Measurements from ENCODE around the gene PANK2.

Gene PANK2

DNA sequence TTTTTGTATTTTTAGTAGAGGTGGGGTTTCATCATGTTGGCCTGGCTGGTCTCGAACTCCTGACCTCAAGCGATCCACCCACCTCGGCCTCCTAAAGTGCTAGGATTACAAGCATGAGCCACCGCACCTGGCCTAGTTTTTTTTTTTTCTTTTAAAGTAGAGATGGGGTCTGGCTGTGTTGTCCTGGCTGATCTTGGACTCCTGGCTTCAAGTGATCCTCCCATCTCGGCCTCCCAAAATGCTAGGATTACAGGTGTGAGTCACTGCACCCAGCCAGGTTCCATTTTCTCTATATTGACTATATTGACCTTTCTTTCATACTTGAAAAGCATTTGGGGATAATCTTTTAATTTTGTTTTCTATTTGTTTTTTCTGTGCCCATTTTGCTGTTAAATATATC is 13.3 kb downstream of the PANK2 start:
- no peak for DNase-seq

DNA sequence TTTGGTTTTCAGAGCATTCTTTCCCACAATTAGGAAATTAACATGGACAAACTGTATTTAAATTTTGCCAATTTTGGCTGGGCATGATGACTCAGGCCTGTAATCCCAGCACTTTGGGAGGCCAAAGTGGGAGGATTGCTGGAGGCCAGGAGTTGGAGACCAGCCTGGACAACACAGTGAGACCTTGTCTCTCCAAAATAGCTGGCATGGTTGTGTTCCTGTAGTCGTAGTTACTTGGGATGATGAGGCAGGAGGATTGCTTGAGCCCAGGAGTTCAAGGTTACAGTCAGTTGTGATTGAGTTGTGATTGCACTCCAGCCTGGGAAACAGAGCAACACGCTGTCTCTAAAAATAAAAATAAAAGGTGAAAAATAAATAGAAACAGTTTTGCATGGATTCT is 15.0 kb downstream of the PANK2 start:
- DNase-seq = no peak

DNA sequence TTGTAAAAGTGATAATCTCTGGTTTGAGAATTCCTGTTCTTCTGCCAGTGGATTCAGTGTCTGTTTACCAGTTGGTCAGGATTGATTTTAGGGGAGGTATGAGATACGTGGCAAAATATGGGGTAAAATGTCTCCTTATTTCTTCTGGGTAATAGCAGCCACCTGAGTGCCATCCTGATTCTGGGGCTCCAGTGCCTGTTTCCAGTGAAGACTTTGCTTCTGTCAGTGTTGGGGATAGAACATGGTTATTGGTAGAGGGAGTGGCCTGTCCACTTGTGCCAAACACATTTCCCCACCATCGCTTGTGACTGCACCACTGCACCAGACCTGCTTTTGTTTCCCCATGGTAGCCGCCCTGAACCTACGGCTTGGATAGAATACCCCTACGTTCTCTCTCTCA is 15.7 kb downstream of the PANK2 start:
- no peak for DNase-seq

DNA sequence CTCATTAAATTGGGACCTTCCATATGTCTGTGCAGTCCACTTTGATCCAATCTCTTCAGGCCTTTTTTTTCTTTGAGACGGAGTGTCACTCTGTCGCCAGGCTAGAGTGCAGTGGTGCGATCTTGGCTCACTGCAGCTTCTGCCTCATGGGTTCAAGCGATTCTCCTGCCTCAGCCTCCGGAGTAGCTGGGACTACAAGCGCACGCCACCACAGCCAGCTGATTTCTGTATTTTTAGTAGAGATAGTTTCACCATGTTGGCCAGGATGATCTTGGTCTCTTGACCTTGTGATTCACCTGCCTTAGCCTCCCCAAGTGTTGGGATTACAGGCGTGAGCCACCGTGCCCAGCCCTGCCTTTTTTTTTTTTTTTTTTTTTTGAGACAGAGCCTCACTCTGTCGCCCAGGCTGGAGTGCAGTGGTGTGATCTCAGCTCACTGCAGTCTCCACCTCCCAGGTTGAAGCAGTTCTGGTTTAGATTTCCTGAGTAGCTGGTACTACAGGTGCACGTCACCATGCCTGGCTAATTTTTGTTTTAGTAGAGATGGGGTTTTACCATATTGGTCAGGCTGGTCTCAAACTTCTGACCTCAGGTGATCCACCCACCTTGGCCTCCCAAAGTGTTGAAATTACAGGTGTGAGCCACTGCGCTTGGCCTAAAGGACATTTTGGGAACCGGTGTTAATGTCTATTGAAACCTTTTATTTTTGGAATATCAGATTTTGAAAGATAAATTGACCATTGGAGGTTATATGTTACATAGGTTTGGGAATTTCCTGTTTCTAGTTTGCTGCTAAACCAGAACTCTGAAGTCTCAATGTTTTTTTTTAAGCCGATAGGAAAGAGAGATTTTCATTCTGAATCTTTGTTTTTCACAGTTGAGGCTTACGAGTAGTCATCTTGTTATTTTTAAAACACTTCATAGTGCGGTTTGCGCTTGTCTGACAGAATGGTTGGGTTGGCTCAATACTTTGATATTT is 17.8 kb downstream of the PANK2 start:
- peak; percentile 85 for DNase-seq

DNA sequence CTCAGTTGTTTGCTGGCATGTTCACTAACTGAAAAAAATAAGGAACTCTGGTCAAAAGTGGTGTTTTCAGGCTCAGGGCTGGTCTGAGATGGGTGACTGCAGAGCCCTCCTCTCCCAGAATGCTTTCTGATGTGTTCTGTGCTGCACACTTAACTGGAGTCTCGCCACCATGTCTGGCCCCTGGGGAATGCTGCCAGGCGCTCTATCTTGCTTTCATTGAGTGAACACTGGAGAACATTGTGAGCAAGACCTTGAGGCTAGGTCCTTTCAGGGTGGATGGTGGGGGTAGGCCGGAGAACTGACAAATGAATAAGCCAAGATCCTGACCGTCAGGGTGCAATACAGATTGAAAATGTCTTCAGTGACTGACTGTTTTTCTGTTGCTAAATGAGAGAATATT is 19.5 kb downstream of the PANK2 start:
- DNase-seq = no peak

DNA sequence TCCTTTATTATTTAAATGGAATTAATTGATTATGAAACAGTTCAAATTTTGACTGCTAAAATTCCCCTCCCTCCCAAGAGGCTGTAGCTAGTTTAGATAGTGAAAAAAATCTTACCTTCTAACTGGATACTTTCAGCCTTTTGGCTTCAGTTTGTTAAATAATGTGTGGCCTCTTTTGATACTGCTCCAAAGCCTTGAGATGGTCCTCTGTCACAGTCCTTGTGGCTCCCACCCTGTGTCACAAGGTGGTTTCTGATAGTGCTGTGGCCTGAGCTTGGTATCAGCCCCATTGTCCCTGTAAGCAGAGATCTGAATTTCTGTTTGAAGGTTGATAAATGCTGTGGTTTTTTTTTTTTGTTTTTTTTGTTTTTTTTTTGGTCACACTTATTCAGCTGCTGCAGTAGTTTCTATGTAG is 20.8 kb downstream of the PANK2 start:
- no peak for DNase-seq

DNA sequence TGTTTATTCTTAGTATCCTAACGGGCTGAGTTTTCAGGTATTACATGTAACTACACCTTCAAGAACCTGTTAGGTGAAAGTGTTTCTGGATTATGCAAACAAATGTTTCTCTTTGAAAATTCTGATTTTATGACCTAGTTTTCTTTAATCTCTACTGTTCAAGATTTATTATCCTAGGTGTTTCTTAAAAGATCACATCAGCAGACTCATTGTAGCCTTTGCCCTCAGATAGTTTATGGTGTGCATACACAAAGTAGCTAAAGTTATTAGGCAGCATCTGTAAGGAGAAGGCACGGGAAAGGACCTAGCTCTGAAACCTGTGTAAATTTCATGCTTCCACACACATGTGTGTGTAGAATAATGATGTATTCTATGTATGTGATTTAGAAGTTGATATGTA is 21.7 kb downstream of the PANK2 start:
- no peak for DNase-seq

DNA sequence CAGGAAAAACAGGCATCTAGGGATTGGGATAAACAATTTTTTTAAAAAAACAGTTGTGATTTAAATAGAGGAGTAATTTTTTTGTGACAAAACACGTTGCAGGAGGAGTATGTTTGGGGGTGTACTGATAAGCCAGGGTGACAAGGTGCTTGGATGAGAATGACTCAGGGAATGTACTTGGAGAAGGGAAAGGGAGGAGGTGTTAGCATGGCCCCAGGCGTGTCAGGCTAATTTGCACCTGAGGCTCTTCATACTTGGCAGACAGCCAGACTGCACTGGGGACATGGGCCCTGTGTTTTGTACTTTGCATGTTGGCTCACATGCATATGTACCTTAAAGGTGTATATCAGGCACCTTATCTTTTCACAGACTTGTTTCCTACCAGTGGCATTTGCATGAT is 22.8 kb downstream of the PANK2 start:
- no peak for DNase-seq

DNA sequence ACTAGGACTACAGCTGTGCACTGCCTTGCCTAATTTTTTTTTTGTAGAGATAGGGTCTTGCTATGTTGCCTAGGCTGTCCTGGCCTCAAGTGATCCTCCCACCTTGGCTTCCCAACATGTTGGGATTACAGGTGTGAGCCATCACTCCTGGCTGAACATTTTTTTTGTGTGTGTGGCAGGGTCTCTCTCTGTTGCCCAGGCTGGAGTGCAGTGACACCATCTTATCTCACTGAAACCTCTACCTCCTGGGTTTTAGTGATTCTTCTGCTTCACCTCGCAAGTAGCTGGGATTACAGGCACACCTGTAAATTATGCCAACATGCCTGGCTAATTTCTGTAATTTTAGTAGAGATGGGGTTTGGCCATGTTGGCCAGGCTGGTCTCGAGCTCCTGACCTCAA is 25.3 kb downstream of the PANK2 start:
- no peak for DNase-seq

DNA sequence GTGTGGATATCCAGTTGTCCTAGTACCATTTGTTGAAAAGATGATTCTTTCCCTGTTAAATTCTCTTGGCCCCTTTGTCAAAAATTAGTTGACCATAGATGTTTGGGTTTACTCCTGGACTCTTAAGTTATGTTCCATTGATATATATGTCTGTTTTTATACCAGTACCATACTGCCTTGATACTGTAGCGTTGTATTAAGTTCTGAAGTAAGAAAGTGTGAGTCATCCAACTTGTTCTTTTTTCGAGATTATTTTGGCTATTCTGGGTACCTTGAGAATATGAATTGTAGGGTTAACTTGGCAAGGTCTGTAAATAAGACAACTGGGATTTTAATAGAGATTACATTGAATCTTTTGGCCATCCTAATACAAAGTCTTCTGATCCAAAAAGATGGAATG is 26.5 kb downstream of the PANK2 start:
- no peak for DNase-seq

DNA sequence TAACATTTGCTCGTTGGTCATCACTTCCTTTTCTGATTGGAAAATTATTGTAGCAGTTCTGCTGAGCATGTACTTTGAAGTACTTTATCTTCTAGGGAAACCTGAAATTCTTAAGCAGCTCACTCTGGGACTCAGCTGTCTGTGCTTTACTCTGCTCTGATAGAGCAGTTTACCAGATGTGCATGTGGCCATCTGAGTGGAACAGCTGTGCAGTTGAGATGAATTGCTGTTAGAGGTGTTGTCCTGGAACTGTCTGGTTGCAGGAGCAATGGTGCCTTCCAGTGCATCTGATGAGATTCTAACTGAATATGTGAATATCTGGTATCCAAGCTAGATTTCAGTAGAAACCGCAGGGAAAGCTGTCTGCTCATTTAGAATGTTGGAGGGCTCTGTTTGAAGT is 27.2 kb downstream of the PANK2 start:
- no peak for DNase-seq

DNA sequence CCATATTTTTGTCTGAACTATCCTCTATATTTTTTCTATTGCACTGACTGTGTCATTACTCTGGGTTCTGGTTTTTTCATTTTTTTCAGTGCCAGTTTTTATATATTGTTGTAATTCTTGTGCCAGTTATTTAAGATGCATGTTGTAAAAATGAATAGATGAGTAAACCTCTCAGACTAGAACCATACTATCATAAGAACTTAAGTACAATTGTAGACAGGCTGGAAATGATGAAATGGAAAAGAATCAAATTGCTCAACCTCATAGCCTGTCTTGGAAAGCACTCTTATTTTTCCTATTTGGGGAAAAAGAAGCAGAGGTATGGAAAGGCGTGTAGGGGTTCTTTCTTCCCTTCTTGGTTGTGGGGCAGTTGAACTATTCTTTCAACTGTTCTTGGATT is 30.2 kb downstream of the PANK2 start:
- no peak for DNase-seq

DNA sequence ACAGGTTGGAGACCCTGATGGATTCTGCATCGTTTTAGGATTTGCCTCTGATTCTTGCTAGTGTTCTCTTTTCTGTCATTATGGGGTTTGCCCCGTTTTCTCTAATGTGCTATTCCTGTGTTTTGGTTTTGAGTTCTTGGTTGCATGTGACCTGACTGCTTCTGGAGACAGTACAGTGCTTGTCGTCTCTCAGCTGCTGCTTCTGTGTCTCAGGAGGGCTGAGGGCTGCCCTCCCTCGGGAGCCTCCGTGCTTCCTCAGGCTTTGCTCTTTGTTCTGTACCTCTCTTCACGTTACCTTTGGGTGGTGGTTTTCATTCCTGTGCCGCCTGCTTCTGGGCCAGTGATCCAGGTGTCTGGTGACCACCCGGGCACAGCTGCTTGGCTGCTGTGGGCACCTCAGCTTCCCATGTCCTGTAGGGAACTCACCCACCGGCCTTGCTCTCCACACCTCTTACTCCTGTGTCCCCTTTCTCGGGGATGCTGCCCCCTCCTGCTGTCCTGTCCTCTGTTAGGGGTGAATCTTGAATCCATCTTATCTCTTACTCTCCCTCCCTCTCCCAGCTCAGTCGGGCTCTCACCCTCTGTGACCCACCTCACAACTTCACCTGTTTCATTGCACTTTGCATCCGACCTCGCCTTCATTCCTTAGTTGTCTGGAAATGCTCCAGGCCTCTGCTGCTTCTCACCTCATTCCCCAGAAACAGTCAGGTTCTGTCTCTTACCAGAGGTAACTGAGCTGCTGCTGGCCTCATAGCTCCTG is 33.2 kb downstream of the PANK2 start:
- DNase-seq = no peak

DNA sequence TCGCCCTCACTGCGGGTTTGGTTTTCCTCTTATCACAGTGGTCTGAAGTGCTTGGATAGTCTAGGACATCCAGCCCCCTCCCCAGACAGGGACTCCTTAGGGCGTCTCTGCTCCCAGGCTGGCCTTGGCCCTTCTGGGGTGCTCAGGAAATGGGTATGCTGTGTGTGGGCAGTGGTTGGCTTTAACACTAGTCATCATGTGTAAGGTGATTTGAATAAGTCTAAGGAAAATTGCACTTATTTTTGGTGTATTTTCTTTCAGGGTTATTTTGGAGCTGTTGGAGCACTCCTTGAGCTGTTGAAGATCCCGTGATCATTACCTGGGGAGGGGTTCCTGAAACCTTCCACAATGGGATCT is 33.8 kb downstream of the PANK2 start:
- no peak for DNase-seq

DNA sequence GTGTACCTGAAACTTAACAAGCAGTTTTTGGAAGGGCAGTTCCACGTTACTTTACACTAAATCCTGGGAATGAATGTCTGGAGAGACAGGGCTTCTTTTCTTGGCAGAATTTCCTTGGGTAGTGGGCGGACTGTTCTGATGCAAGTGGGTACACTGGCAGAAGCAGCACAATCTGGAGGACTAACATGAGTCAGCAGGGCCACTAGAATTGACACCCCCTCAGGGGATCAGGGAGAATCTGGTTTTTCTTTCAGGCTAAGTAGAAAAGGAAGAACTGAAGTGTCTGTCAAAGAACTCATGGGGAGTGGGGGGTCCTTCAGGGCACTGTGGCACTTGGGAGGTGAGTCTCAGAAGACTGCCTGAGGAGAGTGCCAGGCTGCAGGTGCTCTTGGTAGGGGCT is 34.6 kb downstream of the PANK2 start:
- DNase-seq = no peak

DNA sequence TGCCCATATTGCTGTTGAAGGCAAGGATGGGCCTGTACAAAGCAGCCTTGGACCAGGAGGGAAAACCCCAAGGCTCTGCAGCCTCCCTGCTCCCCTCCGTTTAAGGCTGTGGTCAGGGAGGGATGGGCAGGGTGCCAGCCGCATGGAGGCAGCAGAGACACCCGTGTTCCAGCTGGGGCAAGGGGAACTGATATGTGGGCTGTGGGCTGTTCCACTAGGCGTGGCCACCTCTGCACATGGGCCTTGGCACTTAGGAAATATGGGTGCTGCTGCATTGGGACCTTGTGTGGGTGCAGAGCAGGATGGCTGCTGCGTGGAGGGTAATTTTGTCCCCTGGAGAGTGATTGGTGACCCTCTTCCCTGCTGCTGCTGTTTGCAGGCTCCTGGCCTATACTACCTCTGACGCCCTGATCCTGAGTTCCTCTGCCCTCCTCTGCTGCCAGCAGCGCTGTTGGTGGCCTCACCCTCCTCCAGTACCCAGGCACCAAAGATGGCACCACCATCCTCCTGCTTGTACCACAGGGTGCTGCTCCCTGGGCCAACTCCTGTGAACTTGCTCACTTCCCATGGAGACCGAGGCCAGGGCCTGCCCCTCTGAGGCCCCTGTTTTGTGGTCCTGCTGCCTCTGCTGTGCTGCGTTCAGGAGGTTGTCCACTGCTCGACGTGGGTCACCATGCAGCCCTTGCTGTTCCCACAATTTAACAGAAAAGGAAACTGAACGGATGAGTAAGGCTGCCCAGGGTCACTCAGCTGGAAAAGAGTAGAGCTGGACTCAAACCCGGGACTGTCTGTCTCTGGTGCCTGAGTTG is 35.3 kb downstream of the PANK2 start:
- DNase-seq = no peak

DNA sequence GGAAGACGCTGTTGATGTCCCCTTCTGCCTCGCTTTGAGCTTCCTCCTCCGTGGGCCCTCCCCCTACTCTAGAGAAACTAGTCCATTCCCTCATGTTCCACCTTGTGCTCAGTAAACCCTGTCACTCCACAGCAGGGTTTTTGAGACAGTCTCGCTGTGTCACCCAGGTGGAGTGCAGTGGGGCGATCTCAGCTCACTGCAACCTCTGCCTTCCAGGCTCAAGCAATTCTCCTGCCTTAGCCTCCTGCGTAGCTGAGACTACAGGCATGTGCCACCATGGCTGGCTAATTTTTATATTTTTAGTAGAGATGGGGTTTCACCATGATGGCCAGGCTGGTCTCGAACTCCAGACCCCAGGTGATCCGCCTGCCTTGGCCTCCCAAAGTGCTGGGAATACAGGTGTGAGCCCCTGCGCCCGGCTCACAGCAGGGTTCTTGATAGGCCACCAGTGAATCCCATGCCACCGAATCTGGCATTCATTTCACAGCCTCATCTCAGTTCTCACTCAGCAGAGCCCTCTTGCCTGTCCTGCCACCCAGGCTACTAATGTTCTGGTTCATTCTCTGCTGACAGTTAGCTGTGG is 36.0 kb downstream of the PANK2 start:
- no peak for DNase-seq

DNA sequence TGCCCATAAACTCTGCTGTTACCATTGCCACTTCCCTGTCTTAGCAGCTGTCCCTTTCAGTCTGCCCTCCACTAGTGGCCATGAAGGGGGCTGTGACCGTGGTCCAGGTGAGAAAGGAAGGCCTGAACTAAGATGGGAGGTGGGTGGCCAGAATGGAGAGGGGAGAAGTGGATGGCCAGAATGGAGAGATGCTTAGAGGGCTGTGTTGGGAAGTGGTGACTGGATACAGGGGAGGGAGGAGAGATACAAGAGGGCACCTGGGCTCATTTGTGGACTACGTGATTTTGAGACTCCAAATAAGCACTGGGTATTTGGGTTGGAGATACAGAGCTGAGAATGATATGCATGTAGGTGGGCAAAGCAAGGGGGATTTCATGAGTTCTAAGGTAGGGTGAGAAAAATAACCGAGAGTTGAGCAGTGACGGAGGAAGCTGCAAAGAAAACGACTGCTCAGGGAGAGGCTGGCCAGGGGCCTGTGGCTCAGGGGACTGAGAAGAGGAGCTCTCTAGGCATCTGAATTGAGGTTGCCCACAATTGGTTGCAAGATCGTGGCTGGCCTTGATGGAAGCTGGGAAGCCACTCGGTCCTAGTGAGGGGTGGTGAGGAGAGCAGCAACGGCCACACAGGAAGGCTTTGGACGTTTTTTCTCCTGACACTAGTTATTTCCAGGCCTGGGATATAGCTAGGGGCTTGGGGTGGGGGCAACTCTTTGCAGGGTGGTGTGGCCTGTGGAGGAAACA is 36.9 kb downstream of the PANK2 start:
- DNase-seq = no peak

DNA sequence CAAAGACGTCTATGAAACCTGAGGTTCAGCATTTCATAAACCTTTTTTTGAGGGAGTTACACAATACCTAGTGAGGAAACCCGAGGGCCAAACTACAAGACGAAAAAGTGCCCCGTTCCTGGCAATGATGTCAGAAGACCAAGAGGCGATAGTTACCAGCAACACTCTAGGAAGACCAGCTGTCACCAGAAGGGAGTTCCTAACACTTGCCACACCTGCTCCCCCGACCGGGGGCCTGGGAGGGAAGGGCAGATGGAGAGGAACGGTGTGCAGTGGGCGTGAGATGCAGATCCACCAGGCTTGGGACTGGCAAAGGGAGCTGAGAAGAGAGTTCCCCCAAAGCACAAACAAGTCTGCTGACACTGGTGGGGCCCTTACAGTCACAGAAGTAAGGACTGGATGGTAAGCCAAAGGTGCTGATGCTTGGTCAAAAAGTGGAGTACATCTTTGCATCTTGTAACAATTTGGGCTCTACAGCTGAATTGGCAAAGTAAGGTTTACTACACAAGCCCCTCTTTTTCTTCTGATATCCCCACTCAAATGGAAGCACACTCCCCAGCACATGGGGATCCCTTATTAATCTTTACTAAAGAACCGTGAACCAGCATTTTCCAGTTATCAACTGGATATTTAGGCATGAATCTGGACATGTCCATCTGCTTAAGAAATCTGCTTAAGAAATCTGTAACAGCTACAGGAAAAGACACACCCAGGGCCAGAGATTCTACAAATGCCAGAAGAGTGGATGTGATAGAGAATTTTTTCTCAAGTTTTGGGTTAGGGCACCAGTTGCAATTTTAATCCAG is 38.5 kb downstream of the PANK2 start:
- no peak for DNase-seq

DNA sequence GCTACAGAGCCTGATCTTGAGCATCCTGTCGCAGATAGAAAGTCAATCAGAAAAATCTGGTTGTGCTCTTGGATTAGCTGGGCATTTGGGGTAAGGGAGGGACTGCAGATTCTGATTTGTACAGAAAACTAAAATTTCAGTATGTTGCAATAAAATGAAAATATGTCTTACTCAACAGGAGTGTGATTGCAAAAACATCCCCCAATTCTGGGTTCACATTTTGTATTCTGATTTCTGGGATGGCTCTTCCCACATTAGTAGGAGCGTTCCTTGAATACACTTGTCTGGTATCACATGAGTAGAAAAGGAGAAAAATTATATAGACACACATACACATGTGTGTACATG is 40.5 kb downstream of the PANK2 start:
- DNase-seq = no peak

Measured in activated CD4-positive, alpha-beta T cell treated with anti-CD3 and anti-CD28 coated beads, Interleukin-10, Interleukin-2, amounts not matched to agents 100 ng/mL and 50 ng/mL, durations not matched to agents 16 hours and 8 hours (primary cell).